ENCODE measurements around the gene MAPKAP1.
"Not testable (repeated sequence)": the region's sequence is repeated elsewhere in the genome, so short reads cannot be mapped to it uniquely, and the experiment has no call there.

Gene MAPKAP1

GRCh38 chr9:125579030-125579932 is 127.7 kb downstream of the MAPKAP1 start:
- no peak for TF ChIP-seq REST (IDR thresholded peaks at IDR 0.05; ENCODE audit: insufficient replicate concordance, low read depth)
- no peak for TF ChIP-seq POLR2AphosphoS5 (IDR thresholded peaks at IDR 0.05; ENCODE audit: low read depth)
- TF ChIP-seq CTCF (IDR thresholded peaks at IDR 0.05; ENCODE audit: insufficient read depth, low read length) = no peak
- TF ChIP-seq GABPA (IDR thresholded peaks at IDR 0.05; ENCODE audit: low read depth) = no peak
- no peak for TF ChIP-seq SPI1 (IDR thresholded peaks at IDR 0.05; ENCODE audit: borderline replicate concordance, low read depth)
- no peak overlapping the region for H3K27ac ChIP-seq (replicated peaks)
- no peaks in the 10 kb centered on the region for H3K27me3 ChIP-seq (ENCODE audit: insufficient read depth, poor library complexity, severe bottlenecking)
- H3K4me3 ChIP-seq (replicated peaks; ENCODE audit: insufficient read depth, low read length) = no peak overlapping the region
- DNase-seq (ENCODE audit: low read depth in 1 of 2, low spot score in 1 of 2) = no peak

- Histone ChIP-seq H3K27me3 (ENCODE audit: insufficient read depth, poor library complexity, severe bottlenecking) (no peaks in the 10 kb centered on the region), H3K4me3 (replicated peaks; ENCODE audit: insufficient read depth, low read length) (no peak overlapping the region), H3K27ac (replicated peaks) (no peak overlapping the region)
- no peak for DNase-seq (ENCODE audit: low read depth in 1 of 2, low spot score in 1 of 2)
- TF ChIP-seq REST (IDR thresholded peaks at IDR 0.05; ENCODE audit: insufficient replicate concordance, low read depth) (no peak), GABPA (IDR thresholded peaks at IDR 0.05; ENCODE audit: low read depth) (no peak), SPI1 (IDR thresholded peaks at IDR 0.05; ENCODE audit: borderline replicate concordance, low read depth) (no peak), POLR2AphosphoS5 (IDR thresholded peaks at IDR 0.05; ENCODE audit: low read depth) (no peak), CTCF (IDR thresholded peaks at IDR 0.05; ENCODE audit: insufficient read depth, low read length) (no peak)
Observed at GRCh38 chr9:125574126-125574877, 132.7 kb downstream of the MAPKAP1 start.

GRCh38 chr9:125572461-125572860 is 134.5 kb downstream of the MAPKAP1 start:
- not testable (repeated sequence) for DNase-seq (ENCODE audit: low read depth in 1 of 2, low spot score in 1 of 2); H3K4me3 ChIP-seq (replicated peaks; ENCODE audit: insufficient read depth, low read length)

GRCh38 chr9:125571824-125572223 is 135.2 kb downstream of the MAPKAP1 start:
- H3K4me3 ChIP-seq (replicated peaks; ENCODE audit: insufficient read depth, low read length); H3K27me3 ChIP-seq (ENCODE audit: insufficient read depth, poor library complexity, severe bottlenecking); H3K27ac ChIP-seq (replicated peaks); DNase-seq (ENCODE audit: low read depth in 1 of 2, low spot score in 1 of 2): not testable (repeated sequence)

More at GRCh38 chr9:125572461-125572860, 134.5 kb downstream of the MAPKAP1 start:
- H3K27ac ChIP-seq (replicated peaks); H3K27me3 ChIP-seq (ENCODE audit: insufficient read depth, poor library complexity, severe bottlenecking): not testable (repeated sequence)

Data from HL-60 (cell line).